HT-29 (cell line): ENCODE results near the gene TLE3. TPM values are rescaled to one million over a fixed set of nuclear protein-coding genes. Genes with fewer than 3 reads are reported as not detected.

Experiments used
- DNase-seq: peaks from one replicate; pipeline ENCODE4 v3.0.0-alpha.2; 2015; ENCODE audit warnings: low spot score
- total RNA-seq: library from RNA; depleted of rRNA; stranded (reverse); fragments of >200 nt; shearing (Covaris generic); gene quantifications from 2 replicates; pipeline ENCODE4 v1.2.3, GENCODE V29; 2014

The TLE3 gene
- total RNA-seq, 1 experiment from 2014 or later = 77.6 TPM

DNA sequence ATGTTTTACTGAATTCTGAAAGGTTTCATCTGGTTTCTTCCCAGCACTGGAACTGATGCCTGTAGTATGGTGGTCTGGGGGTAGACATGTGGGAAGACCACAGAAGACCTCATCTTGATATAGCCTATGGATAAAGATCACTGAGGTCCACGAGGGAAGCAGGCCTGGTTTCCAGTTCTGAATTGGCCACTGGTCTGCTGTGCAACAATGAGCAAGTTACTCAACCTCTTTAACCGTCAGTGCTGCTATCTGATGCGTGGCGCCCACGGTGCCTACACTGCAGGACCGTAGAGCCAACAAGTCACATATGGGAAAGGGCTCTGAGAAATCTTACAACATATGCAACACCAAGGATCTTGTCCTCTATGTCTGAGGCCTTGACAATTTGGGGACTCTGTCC lies 13.3 kb downstream of the TLE3 start:
- DNase-seq = no peak

DNA sequence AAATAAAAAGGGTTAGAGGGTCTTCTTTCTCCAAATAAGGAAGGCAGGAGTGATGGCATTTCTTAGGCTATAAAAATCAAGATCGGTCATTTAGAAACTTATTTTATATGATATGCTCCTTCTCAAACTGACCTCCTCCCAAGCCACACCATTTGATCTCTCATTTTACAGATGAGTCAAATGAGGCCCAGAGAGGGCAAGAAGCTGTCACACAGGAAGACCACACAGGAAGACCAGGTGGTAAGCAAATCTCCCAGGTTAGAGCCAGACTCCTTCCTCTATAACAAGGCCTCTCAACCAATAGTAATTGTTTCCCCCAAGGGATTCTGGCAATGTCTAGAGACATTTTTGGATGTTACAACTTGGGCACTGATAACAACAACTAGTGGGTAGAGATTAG lies 13.8 kb downstream of the TLE3 start:
- DNase-seq = no peak

DNA sequence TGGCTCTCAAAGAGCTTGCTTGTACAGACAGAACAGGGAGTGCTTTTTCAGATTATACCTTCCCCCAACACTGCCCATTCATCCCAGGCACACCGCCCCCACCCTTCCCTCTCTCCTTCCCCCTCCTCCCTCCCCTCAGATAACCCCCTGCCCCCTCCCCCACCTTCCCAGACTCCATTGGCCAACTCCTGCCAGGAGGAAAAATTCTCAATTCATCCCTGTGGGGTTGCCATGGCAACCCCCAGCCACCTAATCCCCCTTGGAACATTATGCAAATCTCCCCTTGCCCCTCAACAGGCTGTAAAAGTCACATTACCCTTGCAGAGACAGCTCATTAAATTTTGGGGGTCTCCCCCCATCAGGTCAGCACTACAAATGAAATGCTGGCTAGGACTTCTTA lies 14.3 kb downstream of the TLE3 start:
- no peak for DNase-seq

DNA sequence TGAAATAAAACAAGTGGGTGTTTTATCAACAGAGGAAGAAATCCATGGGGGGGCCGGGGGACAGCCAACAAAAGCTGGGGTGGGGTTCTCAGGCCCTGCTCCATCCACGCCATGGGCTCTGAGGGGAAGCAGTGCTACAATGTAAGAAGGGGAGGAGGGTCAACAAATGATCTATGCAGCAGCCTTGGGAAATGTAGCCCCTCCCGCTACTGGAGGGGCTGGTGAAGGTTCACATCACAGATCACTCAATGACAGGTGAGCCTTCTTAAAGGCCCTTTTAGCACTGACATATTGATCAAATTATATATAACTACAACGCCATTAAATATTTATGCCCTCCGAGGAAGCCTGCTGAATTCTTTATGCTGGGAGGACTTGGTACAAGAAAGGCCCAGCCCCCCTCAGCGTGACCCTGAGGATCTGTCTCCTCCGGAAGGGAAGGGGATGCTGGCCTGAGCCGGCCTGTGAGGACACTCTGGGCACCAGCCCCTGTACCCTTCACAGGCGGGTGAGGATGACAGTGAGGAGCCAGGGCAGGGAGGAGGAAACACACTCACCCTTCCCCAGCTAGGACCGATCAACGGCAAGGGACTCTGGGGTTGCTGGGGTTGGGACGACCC lies 15.3 kb downstream of the TLE3 start:
- DNase-seq = no peak

DNA sequence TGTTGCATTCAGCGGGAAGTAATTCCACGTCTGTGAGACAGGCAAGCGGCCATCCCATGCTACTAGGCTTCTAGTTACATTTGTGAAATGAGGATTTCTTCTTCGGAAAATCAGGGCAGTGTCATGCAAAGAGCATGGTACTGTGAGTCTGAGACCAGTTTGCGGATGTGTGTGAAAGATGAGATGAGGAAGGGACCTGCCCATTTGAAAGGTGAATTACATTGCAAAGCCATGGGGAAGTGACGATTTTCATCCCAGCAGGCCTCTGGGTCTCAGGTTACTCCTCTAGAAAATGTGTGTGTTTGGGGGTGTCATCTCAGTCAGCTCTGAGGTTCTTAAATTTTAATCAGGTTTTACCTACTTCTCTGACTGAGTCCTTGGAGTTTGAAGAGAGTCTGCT lies 16.1 kb downstream of the TLE3 start:
- no peak for DNase-seq

DNA sequence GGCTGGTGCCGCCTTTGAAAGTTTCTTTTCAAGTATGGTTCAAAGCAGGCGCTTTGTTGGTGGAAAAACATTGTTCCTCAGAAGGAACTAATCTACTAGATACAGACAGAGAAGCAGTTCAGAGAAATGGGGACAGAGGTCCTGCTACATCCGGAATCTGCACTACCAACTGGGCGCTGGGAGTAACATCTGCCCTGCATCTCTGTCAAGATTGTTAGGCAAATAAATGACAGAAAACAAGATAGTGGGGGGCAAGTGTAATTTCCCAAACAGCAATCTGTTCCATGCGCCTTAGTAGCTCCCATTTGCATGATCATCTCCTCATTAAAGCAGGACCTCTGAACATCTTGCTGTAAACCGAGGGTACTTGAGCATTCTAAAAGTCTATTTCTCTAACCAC lies 17.4 kb downstream of the TLE3 start:
- DNase-seq = no peak

DNA sequence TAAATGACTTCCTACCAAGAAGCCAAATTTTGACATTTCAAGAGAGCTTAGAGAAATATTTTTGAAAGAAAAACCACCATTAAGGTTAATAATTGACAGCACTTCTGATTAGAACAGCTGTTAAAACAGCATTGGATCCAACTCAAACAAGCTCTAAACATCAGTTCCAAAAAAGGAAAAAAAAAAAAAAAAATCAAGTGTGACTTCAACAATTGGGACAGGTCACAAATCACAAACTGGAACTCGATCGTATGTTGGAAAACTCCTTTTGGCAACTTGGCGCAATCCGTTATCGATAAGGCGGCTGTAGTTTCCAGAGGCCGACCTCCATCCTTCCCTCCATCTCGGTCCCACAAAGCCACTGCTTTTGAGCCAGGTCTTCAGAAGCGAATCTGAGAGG lies 17.8 kb downstream of the TLE3 start:
- no peak for DNase-seq

DNA sequence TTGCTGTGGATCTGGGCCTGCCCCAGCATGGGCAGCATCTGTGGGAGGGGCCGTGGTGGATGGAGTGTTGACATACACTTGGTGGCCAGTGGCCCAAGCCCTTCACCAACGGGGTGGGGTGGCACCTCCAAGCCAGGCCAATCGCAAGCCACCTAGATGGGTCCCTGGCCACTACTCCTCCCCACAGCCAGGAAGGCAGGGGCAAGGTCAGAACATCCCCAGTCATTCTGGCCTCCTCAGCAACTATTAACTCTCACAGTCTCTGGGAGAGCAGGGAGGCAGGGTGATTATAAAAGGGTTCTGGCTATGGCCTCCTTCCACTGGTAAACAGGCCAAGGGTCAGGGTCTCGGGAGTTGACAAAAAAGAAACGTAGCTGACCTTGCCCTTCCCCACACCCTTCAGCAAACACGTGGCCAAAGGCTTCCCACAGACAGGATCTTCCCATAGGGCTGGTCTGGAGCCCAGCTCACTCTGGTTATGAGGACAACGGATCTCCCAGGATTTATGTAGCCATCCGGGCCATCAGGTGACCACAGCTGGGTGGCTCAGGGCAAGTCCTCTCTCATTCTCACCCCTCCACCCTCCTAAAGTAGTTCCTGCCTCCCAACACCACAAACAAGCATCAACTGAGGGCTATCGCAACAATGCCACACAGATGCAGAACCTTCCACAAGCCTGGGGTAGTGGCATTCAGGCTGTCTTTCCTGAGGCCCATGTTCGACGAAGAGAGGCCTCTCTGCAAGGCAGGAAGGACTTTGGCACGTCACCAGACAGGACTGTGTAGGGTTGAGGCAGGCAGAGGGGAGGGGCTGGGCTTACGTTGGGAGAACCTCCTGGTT lies 18.9 kb downstream of the TLE3 start:
- DNase-seq = no peak

DNA sequence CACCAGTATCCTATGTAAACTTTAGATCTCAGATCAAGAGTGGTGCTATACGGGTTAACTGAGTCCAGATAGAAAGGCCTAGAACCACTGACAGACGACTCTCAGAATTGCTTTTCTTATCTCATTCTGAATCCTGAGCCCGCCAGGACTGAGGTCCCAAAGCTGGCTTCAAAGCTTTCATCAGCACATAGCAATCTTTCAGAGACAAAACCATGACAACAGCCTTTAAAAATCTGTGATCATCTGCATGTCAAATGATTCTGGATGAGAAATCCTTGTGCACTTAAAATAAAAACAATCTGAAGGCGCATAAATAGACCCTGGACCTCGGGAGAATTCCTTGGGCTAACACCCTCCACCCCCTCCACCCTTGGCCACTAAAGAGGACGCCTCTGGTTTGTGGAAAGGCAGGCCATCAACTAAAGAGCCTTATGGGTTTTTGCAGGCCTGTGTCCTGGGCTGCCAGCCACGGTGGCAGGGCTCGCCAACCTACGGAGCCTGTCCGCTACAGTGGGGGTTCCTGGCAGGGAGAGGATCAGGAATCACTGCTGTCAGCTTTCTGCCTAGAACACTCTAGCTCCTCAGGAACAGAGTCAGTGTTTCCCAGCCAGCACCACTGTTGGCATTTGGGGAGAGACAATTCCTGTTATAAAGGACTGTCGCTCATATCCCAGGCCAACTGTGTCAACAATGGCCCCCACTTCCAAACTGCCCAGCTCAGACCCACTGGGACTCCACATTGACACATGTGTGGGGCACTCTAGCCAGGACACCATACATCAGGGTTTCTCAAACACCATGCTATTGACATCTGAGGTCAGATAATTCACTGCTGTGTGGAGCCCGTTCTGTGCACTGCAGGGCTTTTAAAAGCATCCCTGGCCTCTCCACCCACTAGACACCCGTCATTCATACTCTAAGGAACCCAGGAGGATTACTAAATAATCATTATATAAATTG lies 20.2 kb downstream of the TLE3 start:
- DNase-seq = no peak

DNA sequence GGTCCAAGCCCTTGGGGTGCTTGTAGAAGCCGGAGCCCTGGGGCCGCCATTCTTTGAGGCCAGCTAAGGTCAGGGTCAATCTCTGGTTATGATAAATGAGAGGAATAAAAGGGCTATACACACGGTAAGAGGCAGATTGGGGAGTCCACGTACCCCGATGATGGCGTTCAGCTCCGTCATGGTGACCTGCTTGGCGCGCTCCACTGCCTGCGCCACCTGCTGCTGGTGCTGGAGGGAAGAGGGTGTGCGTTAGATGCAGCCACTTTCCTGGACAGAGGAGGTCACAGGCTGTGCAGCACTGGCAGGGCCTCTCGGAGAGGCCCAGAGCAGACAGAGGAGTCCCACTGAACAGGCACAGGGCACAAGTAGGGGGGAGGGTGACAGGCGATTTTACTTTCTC lies 23.3 kb downstream of the TLE3 start:
- no peak for DNase-seq

DNA sequence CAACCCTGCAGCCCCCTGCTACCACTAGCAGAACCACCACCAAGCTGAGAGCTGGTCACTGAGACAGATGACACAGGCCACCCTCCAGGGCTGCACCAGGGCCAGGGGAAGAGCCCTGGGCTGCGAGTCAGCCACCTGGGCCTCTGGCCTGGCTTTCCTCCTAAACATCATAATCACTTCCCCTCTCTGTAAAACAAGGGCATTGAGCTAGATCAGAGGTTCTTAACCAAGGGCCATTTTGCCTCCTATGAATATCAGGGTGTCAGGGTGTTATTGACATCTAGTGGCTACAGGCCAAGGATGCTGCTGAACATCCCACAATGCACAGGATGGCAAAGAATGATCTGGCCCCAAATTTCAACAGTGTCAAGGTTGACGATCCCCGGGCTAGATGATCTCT lies 25.2 kb downstream of the TLE3 start:
- DNase-seq = no peak

DNA sequence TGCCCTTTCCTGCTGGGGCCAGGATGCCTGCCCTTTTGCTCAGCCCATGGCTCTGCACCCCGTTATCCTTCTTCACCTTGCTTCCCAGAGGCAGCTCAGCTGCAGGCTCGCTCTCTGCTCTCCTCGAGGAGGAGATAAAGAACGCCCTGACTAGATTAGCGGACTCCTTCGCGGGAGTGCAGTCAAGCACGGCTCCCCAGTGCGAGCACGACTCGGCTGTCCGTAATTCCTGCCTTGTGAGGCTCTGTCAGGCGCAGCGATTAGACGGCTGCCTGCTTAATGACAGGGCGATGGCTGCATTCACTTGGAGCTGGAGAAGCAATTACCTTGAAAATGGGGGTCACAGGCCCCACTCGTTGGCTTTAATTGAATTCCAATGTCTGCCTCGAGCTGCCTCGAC lies 25.9 kb downstream of the TLE3 start:
- no peak for DNase-seq

DNA sequence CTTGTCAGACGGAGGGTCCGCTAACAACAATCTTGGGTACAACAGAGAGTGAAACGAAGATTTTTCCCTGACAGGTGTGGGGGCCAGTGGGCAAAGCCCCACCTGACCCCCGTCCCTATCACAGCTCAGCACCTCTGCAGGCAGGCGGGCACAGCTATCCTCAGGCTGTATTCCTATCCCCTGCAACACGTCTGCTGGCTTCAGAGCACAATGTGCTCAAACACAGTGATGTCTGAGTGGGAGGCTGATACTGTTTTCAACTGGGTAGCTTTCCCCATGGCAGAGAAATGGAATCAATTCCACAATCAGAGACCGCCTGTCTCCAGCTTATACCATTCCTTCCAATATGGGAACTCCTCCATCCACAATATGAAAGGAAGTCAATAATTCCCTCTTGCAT lies 28.0 kb downstream of the TLE3 start:
- DNase-seq = no peak

DNA sequence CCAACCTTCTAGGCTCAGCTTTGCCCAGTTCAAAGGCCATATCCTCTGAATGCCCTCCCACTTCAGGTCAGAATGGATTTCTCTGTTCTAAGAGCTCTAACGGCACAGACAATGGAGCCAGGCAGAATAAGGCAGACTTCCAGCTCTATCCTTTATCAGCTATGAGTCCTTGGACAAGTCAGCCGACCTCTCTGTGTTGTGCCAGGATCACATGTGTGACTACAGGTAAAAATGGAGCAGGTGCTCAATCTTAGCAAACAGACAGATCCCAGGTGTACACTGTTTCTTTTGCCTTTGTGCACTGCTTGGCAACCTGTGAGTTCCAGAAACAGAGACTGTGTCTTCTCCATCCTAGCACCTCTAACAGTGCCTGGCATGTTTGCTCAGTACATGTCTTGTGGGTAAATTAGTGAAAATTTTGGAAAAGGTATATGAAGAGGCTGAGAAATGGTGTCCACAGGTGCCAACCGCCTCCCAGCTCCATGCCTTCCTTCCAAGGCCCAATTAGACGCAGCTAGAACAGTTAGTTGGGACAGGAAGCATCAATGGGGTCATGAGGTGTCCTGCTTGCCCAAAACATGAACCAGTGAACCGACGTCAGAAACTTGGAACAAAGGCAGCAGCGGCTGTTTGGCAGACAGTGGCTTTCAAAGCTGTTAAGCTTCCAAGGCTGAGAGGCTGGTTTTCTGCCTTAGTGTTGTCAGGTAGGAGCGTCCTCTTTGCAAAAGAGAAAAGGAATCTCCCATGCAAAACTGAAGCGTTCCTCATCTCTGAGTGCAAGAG lies 28.7 kb downstream of the TLE3 start:
- no peak for DNase-seq

DNA sequence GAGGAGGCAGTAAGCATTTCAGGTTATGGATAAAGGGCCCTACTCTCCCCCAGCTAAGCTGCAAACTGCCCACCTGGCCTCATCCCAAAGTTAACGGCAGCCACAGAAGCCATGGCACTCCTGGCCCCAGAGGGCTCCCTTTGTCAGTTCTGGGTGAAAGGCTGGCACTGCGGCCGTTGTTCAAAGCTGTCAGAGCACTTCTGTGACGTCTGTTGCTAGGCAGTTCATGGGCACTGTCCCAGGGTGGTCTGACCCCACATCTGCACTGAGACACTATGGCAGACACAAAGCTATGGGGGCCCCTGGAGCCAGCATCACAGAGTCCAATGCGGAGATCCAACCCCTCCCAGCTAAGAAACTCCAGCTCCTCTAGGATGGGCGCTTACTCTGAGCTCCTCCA lies 30.0 kb downstream of the TLE3 start:
- DNase-seq = no peak

DNA sequence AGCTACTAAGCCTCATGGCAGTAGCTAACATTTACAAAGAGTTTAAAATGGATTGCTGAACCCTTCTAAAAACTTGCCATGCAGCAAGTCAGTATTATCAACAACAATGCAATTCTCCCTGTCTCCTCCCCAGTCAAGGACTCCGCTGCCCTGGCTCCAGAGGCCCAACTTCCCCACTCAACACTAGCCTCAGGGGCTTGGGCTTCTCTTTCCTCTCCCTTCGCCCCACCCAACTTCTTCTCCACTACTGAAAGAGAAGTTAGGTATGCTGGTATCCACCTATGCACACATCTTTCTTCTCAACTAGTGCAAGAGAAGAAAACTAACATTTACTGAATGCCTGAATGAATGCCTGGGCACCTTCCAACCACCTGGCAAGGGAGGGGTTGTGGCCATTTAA lies 30.7 kb downstream of the TLE3 start:
- DNase-seq = no peak

DNA sequence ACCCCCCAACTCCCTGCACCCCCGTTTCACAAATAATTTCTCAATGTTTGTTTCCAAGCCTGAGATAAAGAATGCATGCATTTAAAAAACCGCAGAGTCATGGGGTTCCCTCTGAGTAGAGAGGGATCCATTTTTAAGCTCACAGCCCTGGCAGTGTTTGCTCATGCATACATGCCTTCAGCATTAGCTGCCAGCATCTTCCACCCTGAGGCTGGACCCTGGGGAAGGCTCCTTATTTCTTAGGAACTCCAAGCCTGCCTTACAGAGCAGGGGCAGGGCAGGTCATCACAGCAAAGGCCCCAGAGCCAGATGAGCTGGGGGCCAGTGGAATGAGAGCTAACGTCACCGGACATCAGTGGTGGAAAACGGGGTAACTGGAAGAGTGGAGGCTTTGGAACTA lies 31.3 kb downstream of the TLE3 start:
- no peak for DNase-seq

DNA sequence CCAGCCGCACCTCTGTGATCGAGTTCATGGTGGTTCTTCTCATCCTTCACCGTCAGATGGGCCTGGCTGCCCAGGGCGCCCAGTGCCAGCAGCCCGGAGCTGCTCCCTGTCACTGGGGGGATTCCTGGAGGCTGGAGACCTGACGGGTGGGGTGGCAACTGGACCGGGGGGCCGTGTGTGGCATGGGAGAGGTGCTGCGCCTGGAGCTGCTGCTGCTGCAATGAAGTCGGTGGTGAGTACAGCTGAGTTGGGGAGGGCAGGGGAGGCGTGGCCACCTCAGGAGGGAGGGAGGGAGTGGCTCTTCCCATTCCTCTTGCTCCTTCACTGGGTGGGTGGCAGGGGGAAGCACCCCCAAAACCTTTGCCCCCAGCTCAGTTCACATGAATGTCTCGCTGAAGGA lies 31.7 kb downstream of the TLE3 start:
- no peak for DNase-seq

DNA sequence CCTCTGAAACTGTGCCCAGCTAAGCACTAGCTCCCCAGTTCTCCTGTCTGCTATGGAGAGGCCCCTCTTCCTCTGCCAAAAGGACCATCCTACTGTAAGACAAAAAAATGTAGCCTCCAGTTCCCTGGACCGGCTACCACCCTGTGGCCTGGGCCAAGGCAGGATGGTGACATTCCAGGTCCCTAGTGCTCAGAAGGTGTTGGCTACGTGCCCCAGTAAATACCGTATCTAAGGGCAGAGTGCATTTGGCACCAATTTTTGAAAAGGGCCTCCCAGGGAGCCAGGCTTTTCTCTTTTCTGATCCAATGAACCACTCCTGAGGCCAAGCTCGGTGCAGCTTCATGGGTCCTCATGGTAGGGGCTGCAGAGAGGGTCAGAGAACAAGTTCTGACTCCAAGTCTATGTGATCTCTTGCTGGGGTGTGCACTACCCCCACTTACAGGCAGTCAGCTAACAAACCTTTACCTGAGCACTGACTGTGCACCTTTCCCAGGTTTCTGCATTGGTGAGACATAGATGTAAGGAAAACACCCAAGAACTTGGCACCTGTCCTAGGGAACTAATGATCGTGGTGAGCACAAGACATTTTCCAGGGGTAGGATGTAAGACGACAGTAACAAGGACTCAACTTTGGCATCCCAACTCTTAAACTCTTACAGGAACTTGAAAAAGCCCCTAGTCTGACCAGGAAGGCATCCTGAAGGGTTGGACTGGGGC lies 32.6 kb downstream of the TLE3 start:
- peak; percentile 79 for DNase-seq

DNA sequence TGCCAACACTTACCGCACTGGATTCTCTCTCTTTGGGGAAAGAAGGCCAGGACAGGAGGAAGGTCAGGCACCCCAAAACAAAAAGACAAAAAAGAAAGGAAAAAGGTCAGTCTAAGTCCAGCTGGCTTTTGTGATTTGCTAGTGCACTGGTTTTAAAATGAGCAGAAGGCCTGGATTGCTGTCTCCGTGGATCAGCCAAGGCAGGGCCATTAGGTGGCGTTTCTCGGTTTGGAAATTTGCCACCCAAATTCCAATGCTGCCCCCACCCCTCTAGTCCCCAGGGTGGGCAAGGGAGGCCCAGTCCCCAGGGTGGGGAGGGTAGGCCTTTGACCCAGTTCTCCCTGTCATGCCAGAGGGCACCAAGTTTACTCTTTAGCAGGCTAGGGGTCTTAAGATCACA lies 33.3 kb downstream of the TLE3 start:
- peak; percentile 48 for DNase-seq

DNA sequence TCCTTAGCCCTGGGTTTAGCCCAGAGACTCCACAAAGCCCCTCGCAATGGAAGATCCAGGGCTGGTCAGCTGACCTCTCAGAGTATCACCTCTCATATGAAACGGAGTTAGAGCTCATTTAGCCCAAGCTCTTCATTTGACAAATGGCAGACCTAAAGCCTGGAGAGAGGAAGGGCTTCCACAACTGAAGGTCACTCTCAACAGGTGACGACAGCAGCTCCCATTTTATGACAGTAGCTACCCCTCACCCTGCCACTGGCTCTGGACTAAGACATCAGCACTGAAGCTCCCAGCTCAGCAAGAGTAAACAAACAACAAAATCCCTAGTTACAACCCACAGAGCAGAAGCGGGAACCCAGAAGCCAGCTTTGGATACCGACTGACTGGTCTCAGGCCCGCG lies 33.7 kb downstream of the TLE3 start:
- peak; percentile 35 for DNase-seq
